ENCODE measurements around the gene ALDH1L1.

ALDH1L1 gene

DNA sequence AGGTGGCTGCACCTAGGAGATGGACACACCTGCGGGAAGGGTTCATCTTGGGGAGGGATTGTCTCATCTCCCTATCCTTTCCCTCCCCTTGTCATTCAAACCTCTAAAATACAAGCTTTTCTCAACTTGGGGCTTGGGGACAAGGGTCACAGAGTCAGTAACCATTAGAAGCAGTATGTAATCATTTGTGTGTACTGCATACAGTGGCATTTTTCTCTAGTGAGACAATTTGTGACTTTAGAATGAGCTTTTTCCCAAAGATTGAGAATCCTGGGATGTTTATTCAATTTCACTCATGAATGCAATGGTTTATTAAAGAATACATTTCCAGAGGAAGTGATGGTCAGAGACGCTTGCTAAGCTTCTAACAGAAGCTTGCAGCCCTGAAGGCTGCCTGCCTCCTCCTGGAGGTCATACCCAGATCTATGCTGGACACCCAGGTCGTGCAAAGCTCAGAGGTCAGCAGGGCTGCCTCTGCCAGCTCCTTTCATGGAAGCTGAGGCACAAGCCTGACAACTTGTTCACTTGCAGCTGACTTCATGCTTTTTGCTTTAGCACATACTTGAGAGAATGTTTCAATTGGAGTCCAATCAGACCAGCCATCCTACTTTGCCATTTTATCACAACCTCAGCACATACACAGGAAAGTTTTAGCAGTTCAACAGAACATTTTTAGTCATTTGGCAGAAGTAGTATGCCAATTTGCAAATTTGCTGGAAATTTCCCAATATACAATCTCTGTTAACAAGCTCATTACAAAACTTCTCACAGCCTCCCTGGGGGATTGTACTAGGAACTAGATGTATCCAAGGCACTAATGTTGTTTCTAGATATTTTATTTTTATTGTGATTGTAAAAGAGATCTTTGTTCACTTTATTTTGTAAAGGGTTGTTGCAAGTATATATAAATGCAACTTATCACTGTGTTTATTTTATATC, 25.6 kb upstream of the ALDH1L1 start:
- Histone ChIP-seq H3K4me2 (ENCODE audit: low read depth, low read length) (no peak overlapping the region), H3K36me3 (replicated peaks; ENCODE audit: insufficient read depth, low read length) (no peaks in the 10 kb centered on the region; the same call in 1 of the 2 replicates), H3K27ac (ENCODE audit: low read length) (no peak overlapping the region), H3K4me3 (ENCODE audit: low read length) (no peak overlapping the region), H3K9ac (ENCODE audit: low read length) (no peak overlapping the region), H2AFZ (ENCODE audit: low read length) (no peak overlapping the region), H3K27me3 (replicated peaks; ENCODE audit: insufficient read depth, low read length) (no peaks in the 10 kb centered on the region), H3K4me1 (ENCODE audit: low read length) (no peaks in the 10 kb centered on the region), H3K79me2 (ENCODE audit: low read length) (no peaks in the 10 kb centered on the region), H3K9me2 (replicated peaks; ENCODE audit: insufficient read depth, low read length) (no peaks in the 10 kb centered on the region), H3K9me3 (replicated peaks; ENCODE audit: insufficient read depth, low read length) (no peaks in the 10 kb centered on the region), H4K20me1 (ENCODE audit: insufficient read depth, low read length) (no peaks in the 10 kb centered on the region), H3F3A (ENCODE audit: insufficient read depth, low read length) (no peaks in the 10 kb centered on the region)
- TF ChIP-seq EZH2 (optimal IDR thresholded peaks at IDR 0.05; ENCODE audit: low read depth, low read length) (no peak), EZH2phosphoT487 (IDR thresholded peaks at IDR 0.05; ENCODE audit: low read length) (no peak)
- TF ChIP-seq, protein P1, sequence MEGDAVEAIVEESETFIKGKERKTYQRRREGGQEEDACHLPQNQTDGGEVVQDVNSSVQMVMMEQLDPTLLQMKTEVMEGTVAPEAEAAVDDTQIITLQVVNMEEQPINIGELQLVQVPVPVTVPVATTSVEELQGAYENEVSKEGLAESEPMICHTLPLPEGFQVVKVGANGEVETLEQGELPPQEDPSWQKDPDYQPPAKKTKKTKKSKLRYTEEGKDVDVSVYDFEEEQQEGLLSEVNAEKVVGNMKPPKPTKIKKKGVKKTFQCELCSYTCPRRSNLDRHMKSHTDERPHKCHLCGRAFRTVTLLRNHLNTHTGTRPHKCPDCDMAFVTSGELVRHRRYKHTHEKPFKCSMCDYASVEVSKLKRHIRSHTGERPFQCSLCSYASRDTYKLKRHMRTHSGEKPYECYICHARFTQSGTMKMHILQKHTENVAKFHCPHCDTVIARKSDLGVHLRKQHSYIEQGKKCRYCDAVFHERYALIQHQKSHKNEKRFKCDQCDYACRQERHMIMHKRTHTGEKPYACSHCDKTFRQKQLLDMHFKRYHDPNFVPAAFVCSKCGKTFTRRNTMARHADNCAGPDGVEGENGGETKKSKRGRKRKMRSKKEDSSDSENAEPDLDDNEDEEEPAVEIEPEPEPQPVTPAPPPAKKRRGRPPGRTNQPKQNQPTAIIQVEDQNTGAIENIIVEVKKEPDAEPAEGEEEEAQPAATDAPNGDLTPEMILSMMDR (IDR thresholded peaks at IDR 0.05; ENCODE audit: low read length), result no peak
- DNase-seq, result no peak

DNA sequence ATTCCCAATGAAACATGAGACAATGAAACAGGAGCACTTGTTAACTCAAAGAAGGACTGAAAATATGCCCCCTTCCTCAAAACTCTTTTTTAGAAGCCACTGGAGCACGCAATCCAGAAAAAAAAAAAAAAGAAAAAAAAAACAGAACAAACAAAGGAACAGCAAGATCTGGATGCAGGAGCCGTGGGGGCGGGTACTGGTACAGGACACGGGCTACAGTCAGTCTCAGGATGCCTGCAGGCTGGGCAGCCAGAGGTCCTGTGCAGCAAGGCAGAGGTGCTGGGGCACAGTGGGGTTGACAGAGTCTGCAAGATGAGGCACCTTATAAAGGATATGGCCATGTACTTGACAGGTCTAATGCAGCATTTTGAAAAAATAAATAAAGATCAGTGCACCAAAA, 22.3 kb upstream of the ALDH1L1 start:
- Histone ChIP-seq H3K9ac (ENCODE audit: low read length) (no peak overlapping the region), H3K79me2 (ENCODE audit: low read length) (no peaks in the 10 kb centered on the region), H3K4me2 (ENCODE audit: low read depth, low read length) (no peak overlapping the region), H3K9me3 (replicated peaks; ENCODE audit: insufficient read depth, low read length) (no peaks in the 10 kb centered on the region), H3K9me2 (replicated peaks; ENCODE audit: insufficient read depth, low read length) (no peaks in the 10 kb centered on the region), H3F3A (ENCODE audit: insufficient read depth, low read length) (no peaks in the 10 kb centered on the region), H3K36me3 (replicated peaks; ENCODE audit: insufficient read depth, low read length) (no peaks in the 10 kb centered on the region), H3K4me1 (ENCODE audit: low read length) (no peaks in the 10 kb centered on the region), H3K4me3 (ENCODE audit: low read length) (no peak overlapping the region), H2AFZ (ENCODE audit: low read length) (no peak overlapping the region), H3K27ac (ENCODE audit: low read length) (no peak overlapping the region), H3K27me3 (replicated peaks; ENCODE audit: insufficient read depth, low read length) (no peaks in the 10 kb centered on the region), H4K20me1 (ENCODE audit: insufficient read depth, low read length) (no peaks in the 10 kb centered on the region)
- DNase-seq, result no peak
- TF ChIP-seq EZH2phosphoT487 (IDR thresholded peaks at IDR 0.05; ENCODE audit: low read length) (no peak), EZH2 (optimal IDR thresholded peaks at IDR 0.05; ENCODE audit: low read depth, low read length) (no peak)
- TF ChIP-seq, protein P1 (IDR thresholded peaks at IDR 0.05; ENCODE audit: low read length), result no peak

DNA sequence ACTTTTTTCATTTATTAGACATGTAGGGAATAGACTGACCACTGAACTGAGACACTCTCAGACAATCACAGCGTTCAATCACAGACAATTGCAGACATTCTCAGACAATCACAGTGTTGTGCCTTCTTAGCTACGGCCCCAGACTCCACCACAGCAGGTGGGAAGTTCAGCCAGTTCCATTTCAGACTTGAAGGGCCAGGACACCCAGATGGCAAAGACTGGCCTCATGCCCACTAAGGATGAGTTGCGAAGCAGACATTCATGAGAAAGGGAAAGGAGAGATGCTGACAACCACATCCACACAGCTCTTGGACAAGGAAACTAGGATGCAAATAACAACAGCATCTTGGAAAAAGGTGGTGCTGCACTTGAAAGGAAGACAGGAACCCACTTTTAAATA, 21.9 kb upstream of the ALDH1L1 start:
- no peaks in the 10 kb centered on the region for H3K9me2 ChIP-seq (replicated peaks; ENCODE audit: insufficient read depth, low read length)
- no peaks in the 10 kb centered on the region for H3K36me3 ChIP-seq (replicated peaks; ENCODE audit: insufficient read depth, low read length)
- no peaks in the 10 kb centered on the region for H3K27me3 ChIP-seq (replicated peaks; ENCODE audit: insufficient read depth, low read length)
- H4K20me1 ChIP-seq (ENCODE audit: insufficient read depth, low read length), result no peaks in the 10 kb centered on the region
- H3K4me1 ChIP-seq (ENCODE audit: low read length), result no peaks in the 10 kb centered on the region
- H3K9me3 ChIP-seq (replicated peaks; ENCODE audit: insufficient read depth, low read length), result no peaks in the 10 kb centered on the region
- TF ChIP-seq EZH2phosphoT487 (IDR thresholded peaks at IDR 0.05; ENCODE audit: low read length), result no peak
- TF ChIP-seq, protein P1 (IDR thresholded peaks at IDR 0.05; ENCODE audit: low read length), result no peak
- no peak for TF ChIP-seq EZH2 (optimal IDR thresholded peaks at IDR 0.05; ENCODE audit: low read depth, low read length)
- no peak overlapping the region for H3K4me3 ChIP-seq (ENCODE audit: low read length)
- no peak overlapping the region for H3K4me2 ChIP-seq (ENCODE audit: low read depth, low read length)
- H2AFZ ChIP-seq (ENCODE audit: low read length), result no peak overlapping the region
- H3K79me2 ChIP-seq (ENCODE audit: low read length), result no peaks in the 10 kb centered on the region
- DNase-seq, result no peak
- no peak overlapping the region for H3K9ac ChIP-seq (ENCODE audit: low read length)
- no peak overlapping the region for H3K27ac ChIP-seq (ENCODE audit: low read length)
- H3F3A ChIP-seq (ENCODE audit: insufficient read depth, low read length), result no peaks in the 10 kb centered on the region
